ENCODE data around the gene VSIG4. TPM values are rescaled to one million over a fixed set of nuclear protein-coding genes. Genes with fewer than 3 reads are reported as not detected.

Gene VSIG4
- total and polyA plus RNA-seq, 2 of the 8 experiments (the other 6 are each of a cell fraction or from before 2014, with no cell fraction given) = not detected

DNA sequence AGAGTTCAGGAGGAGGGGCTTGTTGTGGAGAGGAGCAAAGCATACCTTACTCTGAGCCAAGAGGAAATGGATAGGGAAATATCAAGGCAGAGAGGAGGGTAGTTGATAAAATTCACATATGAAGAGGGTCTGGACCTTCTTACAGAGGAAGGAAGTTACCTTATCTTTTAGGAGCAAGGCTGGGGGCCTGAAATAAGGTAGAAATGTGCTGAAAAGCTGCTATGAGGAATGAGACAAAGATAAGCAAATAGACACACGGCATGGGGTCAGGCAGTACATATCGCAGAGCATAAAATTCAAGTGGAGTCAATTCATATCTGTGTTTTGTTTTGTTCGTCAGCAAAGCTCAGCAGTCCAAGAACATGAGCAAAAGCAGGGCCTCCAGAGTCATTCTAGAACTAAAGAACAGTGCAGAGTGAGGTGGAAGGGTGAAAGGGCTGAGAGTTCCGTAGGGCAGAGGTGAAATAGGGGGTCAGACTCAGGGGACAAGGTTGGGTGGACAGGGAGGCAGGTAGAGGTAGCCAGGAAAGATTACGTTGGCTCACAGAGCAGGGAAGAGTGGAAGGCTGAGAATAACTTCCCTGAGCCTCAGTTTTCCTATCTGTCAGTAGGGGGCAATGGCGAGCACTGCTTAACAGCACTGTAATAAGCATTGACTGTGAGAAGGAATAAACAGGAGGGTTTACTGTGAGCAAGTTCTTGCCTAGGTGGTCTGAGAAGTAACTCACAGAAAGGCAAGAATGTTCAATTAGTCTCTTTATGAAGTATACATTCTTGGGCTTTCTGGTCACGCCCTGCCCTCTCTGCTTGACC lies 9.2 kb downstream of the VSIG4 start:
- no peak overlapping the region for H3K9ac ChIP-seq (replicated peaks in 1 of 4; ENCODE audit: extremely low read depth in 1 of 4, low read depth in 3 of 4, low read length in 3 of 4)
- H3K18ac ChIP-seq (ENCODE audit: extremely low read depth, low read length) = no peak overlapping the region
- H3K79me2 ChIP-seq (ENCODE audit: control insufficient read depth in 1 of 2, insufficient read depth in 2 of 2, low read length in 2 of 2) = no peaks in the 10 kb centered on the region
- no peak overlapping the region for H2AFZ ChIP-seq (ENCODE audit: low read length)
- H2AK5ac ChIP-seq (ENCODE audit: low read depth, low read length) = no peak overlapping the region
- H3K4ac ChIP-seq (replicated peaks; ENCODE audit: insufficient read length, low read depth, low read length) = no peak overlapping the region
- H3K56ac ChIP-seq (replicated peaks; ENCODE audit: insufficient read length, low read depth, low read length) = no peak overlapping the region
- no peaks in the 10 kb centered on the region for H3K4me1 ChIP-seq (replicated peaks in 1 of 4; ENCODE audit: control insufficient read depth in 3 of 4, insufficient read depth in 4 of 4, low read length in 3 of 4)
- WGBS, 2 experiments (ENCODE audit: extremely low coverage in 1 of 2, insufficient coverage in 1 of 2, insufficient read length in 1 of 2, insufficient replicate concordance in 2 of 2, low coverage in 1 of 2, low lambda C conversion rate in 2 of 2, missing lambda C conversion rate in 1 of 2) = 48% methylated on average over 5 of the region's 7 CpGs; no CpG with 5 or more reads in 1 of the 2 experiments
- CTCF ChIA-PET (ENCODE audit: partially characterized antibody) = interaction anchor here (0.6 to 0.7 kb wide), 2 partner anchors 14 to 435 kb away, joined by 3 read pairs; no protein-coding TSS in a partner anchor
- FAIRE-seq = no peak
- peak in 1 of 2 experiments; percentile 43 for DNase-seq (ENCODE audit: low read depth in 1 of 2, low spot score in 2 of 2)
- H4K20me1 ChIP-seq (replicated peaks in 1 of 2; ENCODE audit: control insufficient read depth in 1 of 2, insufficient read depth in 2 of 2, low read length in 2 of 2) = no peaks in the 10 kb centered on the region
- H3K4me3 ChIP-seq (ENCODE audit: extremely low read depth in 1 of 4, insufficient read depth in 2 of 4, low read depth in 3 of 4, low read length in 4 of 4) = no peak overlapping the region
- H2BK20ac ChIP-seq (ENCODE audit: low read length) = no peak overlapping the region
- peak; percentile 38 to 43 for TF ChIP-seq RAD21 (IDR thresholded peaks at IDR 0.05 in 1 of 2, conservative IDR thresholded peaks at IDR 0.05 in 1 of 2; ENCODE audit: low read depth in 2 of 2, low read length in 2 of 2)
- peak in 2 of 3 experiments; percentile 36 to 63; a peak in 3 of 4 replicates for TF ChIP-seq CTCF (IDR thresholded peaks at IDR 0.05; ENCODE audit: control extremely low read depth in 1 of 3, insufficient read depth in 1 of 3, low read depth in 1 of 3, low read length in 3 of 3)
- no peak for TF ChIP-seq YY1 (IDR thresholded peaks at IDR 0.05; ENCODE audit: low read depth, low read length)
- no peak for TF ChIP-seq BACH1 (IDR thresholded peaks at IDR 0.05; ENCODE audit: low read length)
- TF ChIP-seq MAFK (IDR thresholded peaks at IDR 0.05; ENCODE audit: low read depth, low read length) = no peak
- TF ChIP-seq HDAC2 (IDR thresholded peaks at IDR 0.05; ENCODE audit: borderline replicate concordance in 1 of 2, low read depth in 2 of 2, low read length in 2 of 2) = no peak
- TF ChIP-seq SIX5 (IDR thresholded peaks at IDR 0.05; ENCODE audit: low read depth, low read length) = no peak
- no peak for TF ChIP-seq TAF1 (IDR thresholded peaks at IDR 0.05; ENCODE audit: low read depth, low read length)
- H4K8ac ChIP-seq (ENCODE audit: extremely low read depth, insufficient read depth, low read length) = 0 out of 2 replicates have a peak overlapping the region, but pooled peaks have one; percentile 84
- H3K23me2 ChIP-seq (ENCODE audit: low read depth, low read length) = no peaks in the 10 kb centered on the region
- H3K9me3 ChIP-seq (ENCODE audit: insufficient read depth in 2 of 2, low read depth in 1 of 2, low read length in 1 of 2) = peaks cover 0 to 11% of the 10 kb centered on the region in 2 experiments; a peak in 1 of 4 replicates
- no peaks in the 10 kb centered on the region for H3K79me1 ChIP-seq (ENCODE audit: low read depth, low read length)
- H2BK15ac ChIP-seq (ENCODE audit: low read length) = no peak overlapping the region
- H2BK120ac ChIP-seq (replicated peaks; ENCODE audit: low read depth, low read length) = no peak overlapping the region
- no peak overlapping the region for H4K91ac ChIP-seq (replicated peaks; ENCODE audit: insufficient read length, low read length)
- no peak overlapping the region for H3K4me2 ChIP-seq (ENCODE audit: insufficient read depth in 1 of 2, low read depth in 2 of 2, low read length in 2 of 2)
- H4K5ac ChIP-seq (ENCODE audit: insufficient read length, low read depth, low read length) = no peak overlapping the region
- H2BK12ac ChIP-seq (ENCODE audit: low read depth, low read length) = no peak overlapping the region
- no peak overlapping the region for H3K23ac ChIP-seq (ENCODE audit: insufficient read length)
- no peak overlapping the region for H3K27ac ChIP-seq (ENCODE audit: low read depth, low read length)
- POLR2A ChIA-PET (ENCODE audit: partially characterized antibody) = no interaction called here
- H3K27me3 ChIP-seq (replicated peaks in 1 of 4; ENCODE audit: control insufficient read depth in 3 of 4, extremely low read depth in 1 of 4, insufficient read depth in 3 of 4, low read length in 3 of 4) = no peaks in the 10 kb centered on the region
- no peak overlapping the region for H2BK5ac ChIP-seq (ENCODE audit: low read depth, low read length)
- H3K14ac ChIP-seq (ENCODE audit: insufficient read length) = no peak overlapping the region
- no peaks in the 10 kb centered on the region for H3K36me3 ChIP-seq (ENCODE audit: control insufficient read depth in 2 of 4, insufficient read depth in 4 of 4, low read length in 3 of 4)

Measured in H1 (cell line).